ENCODE results near the gene LIMK1.

LIMK1 gene

GRCh38 chr7:74048999-74049599 is 34.5 kb upstream of the LIMK1 start:
- no peak overlapping the region for H3K27ac ChIP-seq (ENCODE audit: low read depth, low read length)
- no peaks in the 10 kb centered on the region for H3K36me3 ChIP-seq (ENCODE audit: low read length)
- H3K9ac ChIP-seq (ENCODE audit: low read length): no peak overlapping the region
- H3K4me3 ChIP-seq (ENCODE audit: insufficient read depth, low read length, poor library complexity, severe bottlenecking): no peak overlapping the region
- no peaks in the 10 kb centered on the region for H3K27me3 ChIP-seq (ENCODE audit: low read length)
- H3K79me2 ChIP-seq (ENCODE audit: insufficient read depth, low read length): no peaks in the 10 kb centered on the region
- no peaks in the 10 kb centered on the region for H4K20me1 ChIP-seq (ENCODE audit: low read depth, low read length)
- no peaks in the 10 kb centered on the region for H3K9me2 ChIP-seq (replicated peaks; ENCODE audit: insufficient read depth, low read length)
- no peaks in the 10 kb centered on the region for H3F3A ChIP-seq (ENCODE audit: insufficient read depth)
- H3K9me3 ChIP-seq (ENCODE audit: insufficient read depth, low read length): no peaks in the 10 kb centered on the region
- TF ChIP-seq EZH2phosphoT487 (conservative IDR thresholded peaks at IDR 0.05; ENCODE audit: low read length): no peak
- TF ChIP-seq, protein P1, sequence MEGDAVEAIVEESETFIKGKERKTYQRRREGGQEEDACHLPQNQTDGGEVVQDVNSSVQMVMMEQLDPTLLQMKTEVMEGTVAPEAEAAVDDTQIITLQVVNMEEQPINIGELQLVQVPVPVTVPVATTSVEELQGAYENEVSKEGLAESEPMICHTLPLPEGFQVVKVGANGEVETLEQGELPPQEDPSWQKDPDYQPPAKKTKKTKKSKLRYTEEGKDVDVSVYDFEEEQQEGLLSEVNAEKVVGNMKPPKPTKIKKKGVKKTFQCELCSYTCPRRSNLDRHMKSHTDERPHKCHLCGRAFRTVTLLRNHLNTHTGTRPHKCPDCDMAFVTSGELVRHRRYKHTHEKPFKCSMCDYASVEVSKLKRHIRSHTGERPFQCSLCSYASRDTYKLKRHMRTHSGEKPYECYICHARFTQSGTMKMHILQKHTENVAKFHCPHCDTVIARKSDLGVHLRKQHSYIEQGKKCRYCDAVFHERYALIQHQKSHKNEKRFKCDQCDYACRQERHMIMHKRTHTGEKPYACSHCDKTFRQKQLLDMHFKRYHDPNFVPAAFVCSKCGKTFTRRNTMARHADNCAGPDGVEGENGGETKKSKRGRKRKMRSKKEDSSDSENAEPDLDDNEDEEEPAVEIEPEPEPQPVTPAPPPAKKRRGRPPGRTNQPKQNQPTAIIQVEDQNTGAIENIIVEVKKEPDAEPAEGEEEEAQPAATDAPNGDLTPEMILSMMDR (IDR thresholded peaks at IDR 0.05; ENCODE audit: insufficient read depth, low read length, poor library complexity, severe bottlenecking): no peak
- H2AFZ ChIP-seq (ENCODE audit: low read depth, low read length, severe bottlenecking): no peak overlapping the region
- H3K4me2 ChIP-seq (ENCODE audit: low read depth, low read length, poor library complexity, severe bottlenecking): no peak overlapping the region

- Histone ChIP-seq H3K79me2 (ENCODE audit: insufficient read depth, low read length) (no peaks in the 10 kb centered on the region), H3K4me3 (ENCODE audit: insufficient read depth, low read length, poor library complexity, severe bottlenecking) (no peak overlapping the region), H4K20me1 (ENCODE audit: low read depth, low read length) (no peaks in the 10 kb centered on the region), H2AFZ (ENCODE audit: low read depth, low read length, severe bottlenecking) (no peak overlapping the region), H3K9me2 (replicated peaks; ENCODE audit: insufficient read depth, low read length) (no peaks in the 10 kb centered on the region), H3K9me3 (ENCODE audit: insufficient read depth, low read length) (no peaks in the 10 kb centered on the region), H3K4me2 (ENCODE audit: low read depth, low read length, poor library complexity, severe bottlenecking) (no peak overlapping the region), H3K27ac (ENCODE audit: low read depth, low read length) (no peak overlapping the region), H3K36me3 (ENCODE audit: low read length) (no peaks in the 10 kb centered on the region), H3K9ac (ENCODE audit: low read length) (no peak overlapping the region), H3F3A (ENCODE audit: insufficient read depth) (no peaks in the 10 kb centered on the region), H3K27me3 (ENCODE audit: low read length) (no peaks in the 10 kb centered on the region)
- TF ChIP-seq EZH2phosphoT487 (conservative IDR thresholded peaks at IDR 0.05; ENCODE audit: low read length): no peak
- TF ChIP-seq, protein P1 (IDR thresholded peaks at IDR 0.05; ENCODE audit: insufficient read depth, low read length, poor library complexity, severe bottlenecking): no peak
These were observed 33.4 kb upstream of the LIMK1 start for GRCh38 chr7:74049997-74050798.

- Histone ChIP-seq H3K27ac (ENCODE audit: low read depth, low read length) (no peak overlapping the region), H3K79me2 (ENCODE audit: insufficient read depth, low read length) (no peaks in the 10 kb centered on the region)
- TF ChIP-seq, protein P1 (IDR thresholded peaks at IDR 0.05; ENCODE audit: insufficient read depth, low read length, poor library complexity, severe bottlenecking): no peak
- no peak for TF ChIP-seq EZH2phosphoT487 (conservative IDR thresholded peaks at IDR 0.05; ENCODE audit: low read length)
These were observed 32.4 kb upstream of the LIMK1 start for GRCh38 chr7:74051193-74051592.

More at GRCh38 chr7:74051193-74051592, 32.4 kb upstream of the LIMK1 start:
- Histone ChIP-seq H3K9me3 (ENCODE audit: insufficient read depth, low read length) (no peaks in the 10 kb centered on the region), H3K9me2 (replicated peaks; ENCODE audit: insufficient read depth, low read length) (no peaks in the 10 kb centered on the region), H3F3A (ENCODE audit: insufficient read depth) (no peaks in the 10 kb centered on the region), H2AFZ (ENCODE audit: low read depth, low read length, severe bottlenecking) (no peak overlapping the region), H3K4me3 (ENCODE audit: insufficient read depth, low read length, poor library complexity, severe bottlenecking) (no peak overlapping the region), H3K9ac (ENCODE audit: low read length) (no peak overlapping the region), H3K36me3 (ENCODE audit: low read length) (no peaks in the 10 kb centered on the region), H4K20me1 (ENCODE audit: low read depth, low read length) (no peaks in the 10 kb centered on the region), H3K27me3 (ENCODE audit: low read length) (no peaks in the 10 kb centered on the region), H3K4me2 (ENCODE audit: low read depth, low read length, poor library complexity, severe bottlenecking) (no peak overlapping the region)
